ENCODE measurements around the gene CPEB3. TPM values are rescaled to one million over a fixed set of nuclear protein-coding genes. Genes with fewer than 3 reads are reported as not detected.
"Not testable (repeated sequence)": the region's sequence is repeated elsewhere in the genome, so short reads cannot be mapped to it uniquely, and the experiment has no call there.

CPEB3 gene
- total RNA-seq, 1 experiment from 2014 or later = 0.20 TPM

DNA sequence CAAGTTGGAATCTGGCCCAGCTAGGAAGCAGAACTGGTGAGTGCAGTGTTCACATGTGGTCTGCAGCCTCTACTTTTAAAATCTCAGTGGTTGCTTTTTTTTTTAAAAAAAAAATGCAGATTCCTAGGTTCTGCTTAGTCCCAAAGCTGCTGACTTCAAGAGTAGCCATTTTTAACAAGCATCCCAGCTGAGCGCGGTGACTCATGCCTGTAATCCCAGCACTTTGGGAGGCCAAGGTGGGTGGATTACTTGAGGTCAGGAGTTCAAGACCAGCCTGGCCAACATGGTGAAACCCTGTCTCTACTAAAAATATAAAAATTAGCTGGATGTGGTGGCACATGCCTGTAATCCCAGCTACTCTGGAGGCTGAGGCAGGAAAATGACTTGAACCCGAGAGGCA is 265.5 kb downstream of the CPEB3 start:
- in situ Hi-C loops (cut with HindIII; ENCODE audit: low pct_unique_long_range_greater_than_20kb, low sequenced_read_pairs); DNase-seq (ENCODE audit: low read depth): not testable (repeated sequence)

GRCh38 chr10:92024700-92025099 is 266.2 kb downstream of the CPEB3 start:
- in situ Hi-C loops (cut with HindIII; ENCODE audit: low pct_unique_long_range_greater_than_20kb, low sequenced_read_pairs) = no loop called here
- no peak for DNase-seq (ENCODE audit: low read depth)

- no peak for DNase-seq (ENCODE audit: low read depth)
- in situ Hi-C loops (cut with HindIII; ENCODE audit: low pct_unique_long_range_greater_than_20kb, low sequenced_read_pairs) = no loop called here
Observed at GRCh38 chr10:92014620-92015019, 276.3 kb downstream of the CPEB3 start.

DNA sequence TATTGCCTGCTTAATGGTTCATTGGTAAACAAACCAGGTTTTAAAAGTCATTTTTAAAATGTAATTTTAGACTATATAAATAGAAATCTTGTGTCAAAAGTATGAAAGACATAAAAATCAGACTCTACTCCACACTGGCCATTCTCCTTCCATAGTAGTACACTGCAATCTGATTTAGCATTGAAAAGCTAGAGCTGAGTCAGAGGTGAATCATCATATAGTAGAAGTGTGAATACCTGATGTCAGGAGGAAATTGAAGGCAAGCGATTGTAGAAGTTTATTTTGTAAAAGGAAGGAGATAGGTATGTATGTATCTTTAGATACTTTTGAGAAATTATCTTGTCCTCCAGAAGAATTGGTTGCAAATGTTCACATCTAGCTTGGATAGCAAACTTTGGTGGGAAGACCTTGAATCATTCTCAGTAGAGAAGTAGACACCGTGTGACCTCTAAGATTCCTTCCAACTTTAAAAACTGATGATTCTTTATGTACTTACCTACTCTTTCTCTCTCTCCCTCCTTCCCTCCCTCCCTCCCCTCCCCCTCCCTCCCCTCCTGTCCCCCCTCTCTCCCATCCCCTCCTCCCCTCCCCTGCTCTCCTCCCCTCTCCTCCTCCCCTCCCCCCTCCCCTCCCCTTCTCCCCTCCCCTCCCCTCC is 279.2 kb downstream of the CPEB3 start:
- in situ Hi-C loops (cut with HindIII; ENCODE audit: low pct_unique_long_range_greater_than_20kb, low sequenced_read_pairs) = no loop called here
- peak; percentile 65 for DNase-seq (ENCODE audit: low read depth)

GRCh38 chr10:92010047-92010735 is 280.7 kb downstream of the CPEB3 start:
- in situ Hi-C loops (cut with HindIII; ENCODE audit: low pct_unique_long_range_greater_than_20kb, low sequenced_read_pairs) = no loop called here
- DNase-seq (ENCODE audit: low read depth) = no peak

DNA sequence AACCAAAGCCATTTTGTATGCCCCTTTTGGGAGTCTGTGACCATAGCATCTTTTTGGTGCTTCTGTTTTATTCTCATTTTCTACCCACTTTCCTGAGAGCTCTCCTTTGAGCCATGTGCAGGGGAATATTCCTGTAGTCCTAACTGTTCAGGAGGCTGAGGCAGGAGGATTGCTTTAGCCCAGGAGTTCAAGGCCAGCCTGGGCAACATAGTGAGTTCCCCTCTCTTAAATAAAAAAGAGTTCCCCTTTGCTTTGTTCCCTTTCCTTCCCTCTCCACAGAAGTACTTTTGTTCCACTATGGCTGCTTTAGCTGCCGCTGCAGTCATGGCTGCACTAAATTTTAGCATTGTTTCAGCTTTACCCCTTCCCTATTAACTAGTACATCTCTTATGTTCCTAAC is 281.4 kb downstream of the CPEB3 start:
- in situ Hi-C loops (cut with HindIII; ENCODE audit: low pct_unique_long_range_greater_than_20kb, low sequenced_read_pairs) = no loop called here
- DNase-seq (ENCODE audit: low read depth) = no peak

GRCh38 chr10:92005978-92006377 is 284.9 kb downstream of the CPEB3 start:
- DNase-seq (ENCODE audit: low read depth) = no peak
- in situ Hi-C loops (cut with HindIII; ENCODE audit: low pct_unique_long_range_greater_than_20kb, low sequenced_read_pairs) = no loop called here

- in situ Hi-C loops (cut with HindIII; ENCODE audit: low pct_unique_long_range_greater_than_20kb, low sequenced_read_pairs) = no loop called here
Observed at GRCh38 chr10:92003258-92003657, 287.6 kb downstream of the CPEB3 start.

DNA sequence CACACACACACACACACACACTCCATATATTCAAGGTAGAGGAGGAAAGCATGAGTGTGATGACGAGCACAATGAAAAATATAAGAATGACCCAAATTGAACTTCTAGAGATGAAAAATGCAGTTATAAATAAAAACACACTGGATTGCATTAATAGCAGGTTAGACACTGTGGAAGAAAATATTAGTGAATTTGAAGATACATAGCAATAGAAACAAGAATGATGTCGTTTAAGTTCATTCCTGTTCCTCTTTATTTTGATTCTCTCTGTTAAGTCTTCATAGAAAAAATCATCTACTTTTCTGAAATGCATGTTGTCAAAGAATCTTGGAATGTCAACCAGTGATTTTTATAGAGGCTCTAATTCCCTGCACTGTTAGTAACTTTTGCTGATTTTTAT is 288.9 kb downstream of the CPEB3 start:
- no peak for DNase-seq (ENCODE audit: low read depth)
- in situ Hi-C loops (cut with HindIII; ENCODE audit: low pct_unique_long_range_greater_than_20kb, low sequenced_read_pairs) = no loop called here

More at GRCh38 chr10:92003258-92003657, 287.6 kb downstream of the CPEB3 start:
- no peak for DNase-seq (ENCODE audit: low read depth)

DNA sequence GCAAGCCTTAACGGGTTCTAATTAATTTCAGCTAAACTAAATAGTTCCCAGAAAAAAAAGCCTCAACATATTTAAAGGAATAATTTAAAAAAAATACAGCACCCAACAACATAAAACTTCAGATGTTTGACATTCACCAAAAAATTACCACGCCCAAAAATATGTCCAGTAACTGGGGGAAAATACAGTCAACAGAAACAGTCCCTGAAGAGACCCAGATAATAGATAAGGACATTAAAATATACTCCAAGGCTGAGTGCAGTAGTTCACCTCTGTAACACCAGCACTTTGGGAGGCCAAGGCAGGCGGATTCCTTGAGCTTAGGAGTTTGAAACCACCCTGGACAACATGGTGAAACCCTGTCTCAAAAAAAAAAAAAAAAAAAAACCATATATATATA is 289.3 kb downstream of the CPEB3 start:
- no peak for DNase-seq (ENCODE audit: low read depth)
- in situ Hi-C loops (cut with HindIII; ENCODE audit: low pct_unique_long_range_greater_than_20kb, low sequenced_read_pairs) = no loop called here

Other genes starting within 250 kb of the CPEB3 start
- gene MARCHF5, start 89 bp upstream of the CPEB3 start, total RNA-seq (2014; rRNA removed; shearing (Covaris generic); ENCODE audit: low replicate concordance) = 9.4 and 10.4 TPM in 2 replicates

Data from Caki2 (cell line).